CD4-positive, alpha-beta T cell treated with Interleukin-21 for 1 hour (primary cell): Measurements from ENCODE around the gene HDX.
"Not testable (repeated sequence)": the region's sequence is repeated elsewhere in the genome, so short reads cannot be mapped to it uniquely, and the experiment has no call there.

Experiments used
- DNase-seq: peaks from one replicate; pipeline ENCODE4 v3.0.0-alpha.2; 2020

Gene HDX

GRCh38 chrX:84339507-84340364 lies 162.5 kb downstream of the HDX start:
- no peak for DNase-seq

GRCh38 chrX:84336646-84337045 lies 165.6 kb downstream of the HDX start:
- DNase-seq = no peak

- no peak for DNase-seq
Measured at GRCh38 chrX:84335121-84335520, 167.1 kb downstream of the HDX start.

- DNase-seq = no peak
Measured at GRCh38 chrX:84322083-84322827, 180.0 kb downstream of the HDX start.

- DNase-seq = no peak
Measured at GRCh38 chrX:84320614-84321013, 181.6 kb downstream of the HDX start.

GRCh38 chrX:84320023-84320422 lies 182.2 kb downstream of the HDX start:
- DNase-seq = no peak

GRCh38 chrX:84318661-84319060 lies 183.6 kb downstream of the HDX start:
- no peak for DNase-seq

- not testable (repeated sequence) for DNase-seq
Measured at GRCh38 chrX:84315946-84316345, 186.3 kb downstream of the HDX start.
